GM21360 (cell line): ENCODE data around the gene MRPL10.

Source experiments
- ATAC-seq: cut with Tn5 transposase; IDR thresholded peaks from one replicate; pipeline ENCODE4 v1.9.1; 2021; ENCODE audit warnings: mild to moderate bottlenecking, moderate library complexity; ENCODE audit not compliant: unreplicated experiment

The MRPL10 gene

GRCh38 chr17:47860386-47860785 lies 29.0 kb upstream of the MRPL10 start:
- ATAC-seq, result no peak

- ATAC-seq, result no peak
These were observed 26.5 kb upstream of the MRPL10 start for GRCh38 chr17:47857551-47858455.

- ATAC-seq, result no peak
These were observed 25.5 kb upstream of the MRPL10 start for GRCh38 chr17:47856830-47857229.

DNA sequence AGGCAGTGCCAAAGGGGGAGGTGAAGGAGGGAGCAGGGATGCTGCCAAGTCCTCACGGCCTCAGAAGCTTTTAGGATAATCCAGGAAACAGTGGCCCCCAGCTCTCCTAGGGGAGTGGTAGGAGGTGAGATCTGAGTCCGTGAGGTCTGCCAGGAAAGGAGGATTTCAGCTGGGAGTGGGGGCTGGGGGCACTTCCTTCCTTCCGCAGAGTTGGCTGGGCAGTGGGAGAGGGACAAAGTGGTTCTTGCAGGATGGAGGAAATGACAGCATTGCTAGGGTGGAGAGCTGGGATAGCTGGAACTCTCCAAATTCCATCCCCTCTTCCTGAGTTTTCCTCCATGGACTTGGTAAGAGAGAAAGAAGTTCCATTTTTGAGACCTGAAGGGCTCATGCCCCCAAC lies 24.4 kb upstream of the MRPL10 start:
- ATAC-seq, result no peak

DNA sequence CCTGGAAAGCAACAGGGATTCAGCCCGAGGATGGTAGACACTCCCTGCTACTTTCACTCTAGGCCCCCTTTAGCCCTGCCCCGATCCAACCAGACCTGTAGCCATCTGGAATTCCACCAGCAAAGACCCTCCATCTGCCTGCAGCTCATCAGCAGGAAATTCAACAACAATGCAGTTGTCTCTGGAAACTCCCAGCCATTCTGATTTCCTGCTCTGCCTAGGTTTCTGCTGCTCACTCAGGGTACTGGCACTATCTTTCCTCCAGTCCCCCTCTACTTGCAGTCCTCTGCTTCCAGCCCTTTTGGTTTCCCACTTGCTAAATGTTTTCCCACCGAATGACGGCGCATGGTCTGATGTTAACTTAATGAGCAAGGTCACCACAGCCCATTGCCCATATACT lies 22.3 kb upstream of the MRPL10 start:
- ATAC-seq, result no peak

DNA sequence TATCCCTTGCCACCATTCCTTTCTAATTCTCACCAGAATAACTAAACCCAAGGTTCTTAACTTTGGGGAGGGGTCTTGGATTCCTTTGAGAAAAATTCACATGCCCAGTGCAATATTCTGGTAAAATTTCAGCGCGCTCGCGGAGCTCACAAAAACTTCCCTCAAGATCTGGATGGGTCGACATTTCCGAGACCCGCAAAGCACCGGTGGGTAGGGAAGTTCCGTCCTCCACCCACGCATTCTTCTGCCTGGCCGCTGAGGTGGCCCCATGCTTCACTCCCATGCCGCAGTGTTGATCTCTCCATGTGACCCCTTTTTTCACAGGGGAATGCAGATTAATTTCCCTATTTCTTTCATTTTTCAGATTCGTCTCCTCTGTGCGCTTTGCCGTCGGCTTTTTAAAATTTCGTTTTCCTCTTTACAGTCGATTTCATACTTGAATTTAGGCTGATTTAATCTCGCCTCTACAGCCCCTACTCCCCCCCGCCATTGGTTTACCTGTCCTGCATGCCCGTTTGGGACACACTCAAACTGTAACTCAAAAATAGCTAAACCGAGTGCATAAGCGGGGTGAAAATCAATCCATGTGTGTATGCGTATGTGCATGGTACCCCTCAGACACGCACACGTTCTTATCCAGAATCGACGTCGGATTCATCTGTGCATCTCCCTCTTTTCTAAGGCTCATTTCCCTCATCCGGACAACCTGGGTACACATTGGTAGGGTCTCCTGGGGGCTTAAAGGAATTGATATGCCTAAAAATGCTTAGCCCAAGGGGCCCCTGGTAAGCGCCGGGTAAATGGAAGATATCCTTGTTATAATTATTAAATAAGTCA lies 21.0 kb upstream of the MRPL10 start:
- no peak for ATAC-seq

GRCh38 chr17:47851764-47852112 lies 20.4 kb upstream of the MRPL10 start:
- ATAC-seq, result no peak

GRCh38 chr17:47850692-47851573 lies 19.6 kb upstream of the MRPL10 start, which contains the start of gene SP6:
TSS of gene SP6 (minus strand) at chr17:47851163. CDS start at chr17:47848429, 2,734 bp downstream.
- ATAC-seq, result no peak

GRCh38 chr17:47850373-47850691 lies 19.0 kb upstream of the MRPL10 start:
- no peak for ATAC-seq

- ATAC-seq, result no peak
These were observed 16.8 kb upstream of the MRPL10 start for GRCh38 chr17:47848198-47848513.

DNA sequence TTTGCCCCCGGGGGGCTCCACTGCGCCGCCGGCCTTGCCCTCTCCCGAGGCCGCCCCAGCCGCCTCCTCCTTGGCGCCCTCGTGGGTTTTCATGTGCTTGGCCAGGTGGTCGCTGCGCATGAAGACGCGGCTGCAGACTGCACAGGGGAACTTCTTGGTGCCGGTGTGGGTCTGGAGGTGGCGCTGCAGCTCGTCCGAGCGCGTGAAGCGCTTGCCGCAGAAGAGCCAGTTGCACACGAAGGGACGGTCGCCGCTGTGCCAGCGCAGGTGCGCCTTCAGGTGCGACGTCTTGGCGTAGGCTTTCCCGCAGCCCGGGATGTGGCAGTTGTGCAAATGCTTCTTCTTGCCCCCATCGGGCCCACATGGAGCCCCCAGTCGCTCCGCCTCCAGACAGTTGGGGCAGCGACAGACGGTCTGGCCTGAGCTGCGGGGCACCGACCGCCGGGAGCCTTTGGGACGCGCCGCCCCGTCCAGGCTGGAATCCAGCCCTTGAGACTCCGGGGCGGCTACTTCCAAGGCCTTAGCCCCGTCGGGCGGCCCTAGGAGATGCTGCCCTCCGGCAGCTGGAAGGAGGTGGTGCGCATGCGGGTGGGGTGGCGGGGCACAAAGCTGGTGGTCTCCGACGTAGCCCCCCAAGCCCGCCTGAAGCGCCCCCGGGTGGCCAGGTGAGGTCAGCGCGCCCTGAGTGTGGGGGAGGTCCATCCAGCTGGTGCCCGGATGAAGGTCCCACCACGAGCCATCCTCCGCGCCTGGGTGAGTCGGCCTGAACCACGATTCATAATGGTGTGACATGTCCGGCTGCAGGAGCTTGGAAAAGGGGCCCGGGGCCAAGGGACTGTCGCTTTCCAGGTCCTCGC lies 16.2 kb upstream of the MRPL10 start:
- ATAC-seq, result no peak

DNA sequence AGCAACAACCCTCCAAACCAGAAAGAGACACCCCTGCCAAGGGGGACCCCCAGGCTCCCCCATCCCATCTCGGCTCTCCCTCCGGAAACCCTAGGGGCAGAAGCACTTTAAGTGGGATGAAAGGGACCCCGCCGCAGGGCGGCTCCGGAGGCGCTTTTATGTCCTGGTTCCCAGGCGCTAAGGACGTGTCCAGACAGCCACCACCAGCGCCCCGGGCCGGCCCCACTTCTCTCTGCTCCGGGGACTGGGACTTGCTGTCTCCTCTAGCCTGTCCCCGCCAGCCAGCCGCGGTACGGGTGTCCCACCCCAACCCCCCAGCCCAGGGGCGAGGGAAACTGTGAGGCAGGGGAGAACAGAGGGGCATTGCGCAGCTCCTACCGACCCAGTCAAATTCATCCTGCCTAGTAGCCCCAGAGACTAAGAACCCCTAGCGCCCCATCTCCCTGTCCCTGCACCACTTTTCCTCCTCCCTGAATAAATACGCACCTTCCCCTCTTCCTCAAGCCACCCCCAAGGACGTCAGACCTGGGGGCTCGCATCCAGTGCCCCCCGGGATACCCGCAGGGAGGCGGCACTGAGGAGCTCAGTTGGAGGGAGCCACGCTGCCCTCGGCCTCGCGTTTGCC lies 15.5 kb upstream of the MRPL10 start:
- no peak for ATAC-seq

DNA sequence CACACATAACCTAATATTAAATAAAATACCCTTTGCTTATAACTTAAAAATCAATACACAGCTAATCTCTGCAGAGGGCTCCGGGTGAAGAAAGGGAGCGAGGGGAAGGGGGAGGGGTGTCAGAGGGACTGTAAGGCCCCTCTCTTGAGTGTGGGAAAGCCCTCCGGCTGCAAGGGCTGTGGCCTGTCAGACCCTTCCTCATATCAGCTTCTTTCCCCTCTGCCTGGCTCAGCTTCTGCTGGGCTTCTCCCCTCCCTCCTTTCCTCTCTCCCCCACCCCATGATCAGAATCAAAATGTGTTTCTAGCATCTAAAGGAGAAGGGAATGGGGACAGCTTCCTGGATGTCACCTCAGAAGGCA lies 14.4 kb upstream of the MRPL10 start:
- no peak for ATAC-seq

GRCh38 chr17:47844814-47845715 lies 13.7 kb upstream of the MRPL10 start:
- ATAC-seq, result no peak

- no peak for ATAC-seq
These were observed 12.9 kb upstream of the MRPL10 start for GRCh38 chr17:47844227-47844626.

DNA sequence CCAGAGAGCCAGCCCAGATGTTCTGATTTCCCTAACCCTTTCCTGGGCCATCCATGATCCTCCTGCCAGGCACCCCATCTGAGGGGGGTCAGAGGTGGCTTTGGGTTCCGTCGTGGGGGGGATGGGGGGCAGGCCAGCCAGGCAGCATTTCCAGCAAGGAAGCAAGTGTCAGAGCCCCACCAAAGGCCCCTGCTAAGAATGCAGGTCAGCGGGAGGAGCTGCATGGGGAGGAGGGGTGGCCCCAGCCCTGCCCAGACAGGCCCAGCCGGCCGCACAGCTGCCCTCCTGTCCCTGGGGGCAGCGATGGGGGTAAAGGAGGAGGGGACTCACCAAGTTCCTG lies 12.0 kb upstream of the MRPL10 start:
- ATAC-seq, result no peak

DNA sequence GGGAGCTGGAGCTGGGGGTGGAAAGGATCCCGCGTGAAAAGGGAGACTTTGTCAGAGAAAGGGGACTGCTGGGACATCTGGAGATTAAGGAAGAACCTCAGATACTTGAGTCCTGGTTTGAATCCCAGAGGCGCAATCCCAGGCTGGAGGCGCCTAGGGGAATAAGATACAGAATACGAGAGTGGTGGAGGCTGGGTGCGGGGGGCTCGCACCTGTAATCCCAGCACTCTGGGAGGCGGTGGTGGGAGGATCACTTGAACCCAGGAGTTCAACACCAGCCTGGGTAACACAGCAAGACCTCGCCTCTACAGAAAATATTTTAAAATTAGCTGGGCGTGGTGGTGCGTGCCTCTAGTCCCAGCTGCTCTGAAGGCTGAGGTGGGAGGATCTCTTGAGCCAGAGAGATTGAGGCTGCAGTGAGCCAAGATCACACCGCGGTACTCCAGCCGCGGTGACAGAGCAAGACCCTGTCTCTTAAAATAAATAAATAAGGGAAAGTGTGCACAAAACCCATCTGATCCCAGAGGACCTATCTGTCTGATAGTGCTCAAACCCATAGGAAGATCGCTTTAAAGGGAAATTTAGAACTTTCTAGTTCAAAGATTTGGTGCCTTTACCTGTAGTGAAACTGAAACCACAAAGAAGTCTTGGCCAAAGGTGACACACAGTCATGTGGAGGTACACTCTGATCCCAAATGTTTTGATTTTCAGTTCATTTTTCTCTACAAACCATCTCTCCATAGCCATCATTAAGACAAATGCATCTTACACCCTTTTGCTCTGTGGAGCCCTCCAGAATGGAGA lies 10.3 kb upstream of the MRPL10 start:
- no peak for ATAC-seq

DNA sequence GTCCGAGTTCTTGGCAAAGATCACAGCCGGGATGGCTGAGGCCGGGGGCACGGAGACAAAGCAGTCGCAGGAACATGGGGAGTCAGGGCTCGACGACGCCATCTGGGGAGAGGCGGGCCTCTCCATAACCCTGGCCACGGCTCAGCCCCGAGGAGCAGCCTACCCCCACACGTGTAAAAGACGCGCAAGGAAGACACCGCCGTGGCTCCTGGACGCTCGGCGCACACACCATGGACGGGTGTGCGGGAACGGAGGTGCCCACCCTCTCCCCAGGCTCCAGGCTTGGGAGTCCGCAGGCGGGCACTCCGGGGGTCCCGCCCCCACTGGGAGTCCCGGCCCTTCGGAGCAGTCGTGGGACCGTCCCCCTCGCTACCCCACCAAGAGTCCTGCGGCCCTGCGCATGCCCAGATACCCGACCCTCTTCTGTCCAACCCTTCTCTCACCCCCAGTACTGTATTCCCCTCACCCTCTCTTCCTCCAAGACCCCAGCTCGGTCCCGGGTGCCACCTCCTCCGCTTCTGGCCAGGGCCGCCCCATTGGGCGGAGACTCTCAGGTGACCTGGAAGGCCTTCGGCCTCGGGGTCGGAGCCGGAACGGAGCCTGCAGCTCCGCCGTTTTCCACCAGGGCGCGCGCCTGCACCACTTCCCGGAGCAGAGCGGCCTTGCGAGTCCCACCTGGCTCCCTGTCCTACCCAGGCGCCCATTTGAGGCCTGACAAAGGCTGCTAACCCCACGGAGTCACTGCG lies 9.6 kb upstream of the MRPL10 start, which contains the start of gene SCRN2:
SCRN2 (minus strand) TSS at position 532 of the 746 bp plus-strand sequence; CDS start at position 102, 430 bp downstream.
- ATAC-seq, result peak; percentile 79
